ENCODE results near the gene PCSK5. TPM values are rescaled to one million over a fixed set of nuclear protein-coding genes. Genes with fewer than 3 reads are reported as not detected.

The PCSK5 gene
- total and polyA plus RNA-seq, 2 of the 8 experiments (the other 6 are each of a cell fraction or from before 2014, with no cell fraction given), result 5.5 to 10.7 TPM

GRCh38 chr9:75998096-75998780 is 107.8 kb downstream of the PCSK5 start:
- H3K36me3 ChIP-seq (ENCODE audit: control insufficient read depth in 2 of 4, insufficient read depth in 4 of 4, low read length in 3 of 4), result no peaks in the 10 kb centered on the region; a peak in 1 of 8 replicates
- ChIA-PET POLR2A (ENCODE audit: partially characterized antibody) (no interaction called here), CTCF (ENCODE audit: partially characterized antibody) (no interaction called here)
- no peak overlapping the region for H3K56ac ChIP-seq (replicated peaks; ENCODE audit: insufficient read length, low read depth, low read length)
- WGBS, 2 experiments (ENCODE audit: extremely low coverage in 1 of 2, insufficient coverage in 1 of 2, insufficient read length in 1 of 2, insufficient replicate concordance in 2 of 2, low coverage in 1 of 2, low lambda C conversion rate in 2 of 2, missing lambda C conversion rate in 1 of 2), result 94% methylated on average over 4 of the region's 4 CpGs; no CpG with 5 or more reads in 1 of the 2 experiments
- H2AK5ac ChIP-seq (ENCODE audit: low read depth, low read length), result no peak overlapping the region
- H3K23me2 ChIP-seq (ENCODE audit: low read depth, low read length), result no peaks in the 10 kb centered on the region
- H3K4me1 ChIP-seq (replicated peaks in 1 of 4; ENCODE audit: control insufficient read depth in 3 of 4, insufficient read depth in 4 of 4, low read length in 3 of 4), result no peaks in the 10 kb centered on the region
- no peak overlapping the region for H2AFZ ChIP-seq (ENCODE audit: low read length)
- H3K27ac ChIP-seq (ENCODE audit: low read depth, low read length), result no peak overlapping the region
- H3K79me2 ChIP-seq (ENCODE audit: control insufficient read depth in 1 of 2, insufficient read depth in 2 of 2, low read length in 2 of 2), result no peaks in the 10 kb centered on the region; a peak in 1 of 4 replicates
- no peak overlapping the region for H3K9ac ChIP-seq (replicated peaks in 1 of 4; ENCODE audit: extremely low read depth in 1 of 4, low read depth in 3 of 4, low read length in 3 of 4)
- H2BK15ac ChIP-seq (ENCODE audit: low read length), result no peak overlapping the region
- no peak overlapping the region for H3K4ac ChIP-seq (replicated peaks; ENCODE audit: insufficient read length, low read depth, low read length)
- H4K20me1 ChIP-seq (replicated peaks in 1 of 2; ENCODE audit: control insufficient read depth in 1 of 2, insufficient read depth in 2 of 2, low read length in 2 of 2), result no peaks in the 10 kb centered on the region
- no peak overlapping the region for H4K8ac ChIP-seq (ENCODE audit: extremely low read depth, insufficient read depth, low read length)
- H3K27me3 ChIP-seq (replicated peaks in 1 of 4; ENCODE audit: control insufficient read depth in 3 of 4, extremely low read depth in 1 of 4, insufficient read depth in 3 of 4, low read length in 3 of 4), result no peaks in the 10 kb centered on the region
- FAIRE-seq, result no peak
- H3K18ac ChIP-seq (ENCODE audit: extremely low read depth, low read length), result no peak overlapping the region
- H3K23ac ChIP-seq (ENCODE audit: insufficient read length), result no peak overlapping the region
- no peak for DNase-seq (ENCODE audit: low read depth in 1 of 2, low spot score in 2 of 2)
- no peaks in the 10 kb centered on the region for H3K9me3 ChIP-seq (ENCODE audit: insufficient read depth in 2 of 2, low read depth in 1 of 2, low read length in 1 of 2)
- H2BK20ac ChIP-seq (ENCODE audit: low read length), result no peak overlapping the region
- H3K4me2 ChIP-seq (ENCODE audit: insufficient read depth in 1 of 2, low read depth in 2 of 2, low read length in 2 of 2), result no peak overlapping the region
- H3K79me1 ChIP-seq (ENCODE audit: low read depth, low read length), result no peaks in the 10 kb centered on the region
- no peak overlapping the region for H3K14ac ChIP-seq (ENCODE audit: insufficient read length)
- H3K4me3 ChIP-seq (ENCODE audit: extremely low read depth in 1 of 4, insufficient read depth in 2 of 4, low read depth in 3 of 4, low read length in 4 of 4), result no peak overlapping the region
- H2BK120ac ChIP-seq (replicated peaks; ENCODE audit: low read depth, low read length), result no peak overlapping the region
- no peak overlapping the region for H4K91ac ChIP-seq (replicated peaks; ENCODE audit: insufficient read length, low read length)
- H4K5ac ChIP-seq (ENCODE audit: insufficient read length, low read depth, low read length), result no peak overlapping the region
- H2BK12ac ChIP-seq (ENCODE audit: low read depth, low read length), result no peak overlapping the region
- no peak overlapping the region for H2BK5ac ChIP-seq (ENCODE audit: low read depth, low read length)
- TF ChIP-seq, protein P1, sequence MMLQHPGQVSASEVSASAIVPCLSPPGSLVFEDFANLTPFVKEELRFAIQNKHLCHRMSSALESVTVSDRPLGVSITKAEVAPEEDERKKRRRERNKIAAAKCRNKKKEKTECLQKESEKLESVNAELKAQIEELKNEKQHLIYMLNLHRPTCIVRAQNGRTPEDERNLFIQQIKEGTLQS (IDR thresholded peaks at IDR 0.05; ENCODE audit: insufficient read depth, low read depth, low read length), result no peak
- TF ChIP-seq RAD21 (IDR thresholded peaks at IDR 0.05 in 1 of 2, conservative IDR thresholded peaks at IDR 0.05 in 1 of 2; ENCODE audit: low read depth in 2 of 2, low read length in 2 of 2) (no peak), RFX5 (IDR thresholded peaks at IDR 0.05; ENCODE audit: borderline replicate concordance, low read depth, low read length) (no peak), CBX8 (IDR thresholded peaks at IDR 0.05; ENCODE audit: borderline replicate concordance, low read depth, low read length) (no peak), SIX5 (IDR thresholded peaks at IDR 0.05; ENCODE audit: low read depth, low read length) (no peak), GABPA (IDR thresholded peaks at IDR 0.05; ENCODE audit: borderline replicate concordance, insufficient read depth, low read length) (no peak), BACH1 (IDR thresholded peaks at IDR 0.05; ENCODE audit: low read length) (no peak), SIN3A (conservative IDR thresholded peaks at IDR 0.05 in 1 of 2, IDR thresholded peaks at IDR 0.05 in 1 of 2; ENCODE audit: low read depth in 1 of 2, low read length in 2 of 2) (no peak), FOSL1 (IDR thresholded peaks at IDR 0.05; ENCODE audit: insufficient read depth, low read depth, low read length) (no peak), BCL11A (IDR thresholded peaks at IDR 0.05; ENCODE audit: low read depth in 2 of 2, low read length in 2 of 2) (no peak)
- TF ChIP-seq, protein P2, sequence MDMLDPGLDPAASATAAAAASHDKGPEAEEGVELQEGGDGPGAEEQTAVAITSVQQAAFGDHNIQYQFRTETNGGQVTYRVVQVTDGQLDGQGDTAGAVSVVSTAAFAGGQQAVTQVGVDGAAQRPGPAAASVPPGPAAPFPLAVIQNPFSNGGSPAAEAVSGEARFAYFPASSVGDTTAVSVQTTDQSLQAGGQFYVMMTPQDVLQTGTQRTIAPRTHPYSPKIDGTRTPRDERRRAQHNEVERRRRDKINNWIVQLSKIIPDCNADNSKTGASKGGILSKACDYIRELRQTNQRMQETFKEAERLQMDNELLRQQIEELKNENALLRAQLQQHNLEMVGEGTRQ (IDR thresholded peaks at IDR 0.05; ENCODE audit: low read length), result no peak
